ENCODE data around the gene SLC38A1. TPM values are rescaled to one million over a fixed set of nuclear protein-coding genes. Genes with fewer than 3 reads are reported as not detected.

Gene SLC38A1
- total RNA-seq, 2 experiments from 2014 or later: 114 to 163 TPM

GRCh38 chr12:46219132-46219876 is 49.5 kb downstream of the SLC38A1 start:
- H3K27ac ChIP-seq (ENCODE audit: low read depth, low read length, poor library complexity, severe bottlenecking): peak overlapping the region; percentile 91
- peaks cover 64% of the 10 kb centered on the region for H3K79me2 ChIP-seq (ENCODE audit: insufficient read depth, low read depth, low read length)
- H2AFZ ChIP-seq (ENCODE audit: low read length): no peak overlapping the region
- no peaks in the 10 kb centered on the region for H3K9me2 ChIP-seq (ENCODE audit: insufficient read depth, low read length)
- POLR2A ChIA-PET: interaction anchor here (6.1 kb wide), 1 partner anchor 16 kb away, joined by 39 read pairs; no protein-coding TSS in a partner anchor
- H3K4me3 ChIP-seq (ENCODE audit: low read depth, low read length, poor library complexity, severe bottlenecking): peak overlapping the region; percentile 7
- H3K9me3 ChIP-seq (ENCODE audit: low read length): no peaks in the 10 kb centered on the region
- H3K4me2 ChIP-seq (ENCODE audit: low read length): peak overlapping the region; percentile 83
- H3K4me1 ChIP-seq (ENCODE audit: insufficient read depth, low read length, poor library complexity, severe bottlenecking): peaks cover 75% of the 10 kb centered on the region
- peaks cover 96% of the 10 kb centered on the region for H3K36me3 ChIP-seq (ENCODE audit: insufficient read depth, low read length)
- TF ChIP-seq, protein P1, sequence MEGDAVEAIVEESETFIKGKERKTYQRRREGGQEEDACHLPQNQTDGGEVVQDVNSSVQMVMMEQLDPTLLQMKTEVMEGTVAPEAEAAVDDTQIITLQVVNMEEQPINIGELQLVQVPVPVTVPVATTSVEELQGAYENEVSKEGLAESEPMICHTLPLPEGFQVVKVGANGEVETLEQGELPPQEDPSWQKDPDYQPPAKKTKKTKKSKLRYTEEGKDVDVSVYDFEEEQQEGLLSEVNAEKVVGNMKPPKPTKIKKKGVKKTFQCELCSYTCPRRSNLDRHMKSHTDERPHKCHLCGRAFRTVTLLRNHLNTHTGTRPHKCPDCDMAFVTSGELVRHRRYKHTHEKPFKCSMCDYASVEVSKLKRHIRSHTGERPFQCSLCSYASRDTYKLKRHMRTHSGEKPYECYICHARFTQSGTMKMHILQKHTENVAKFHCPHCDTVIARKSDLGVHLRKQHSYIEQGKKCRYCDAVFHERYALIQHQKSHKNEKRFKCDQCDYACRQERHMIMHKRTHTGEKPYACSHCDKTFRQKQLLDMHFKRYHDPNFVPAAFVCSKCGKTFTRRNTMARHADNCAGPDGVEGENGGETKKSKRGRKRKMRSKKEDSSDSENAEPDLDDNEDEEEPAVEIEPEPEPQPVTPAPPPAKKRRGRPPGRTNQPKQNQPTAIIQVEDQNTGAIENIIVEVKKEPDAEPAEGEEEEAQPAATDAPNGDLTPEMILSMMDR (conservative IDR thresholded peaks at IDR 0.05; ENCODE audit: low read length): no peak
- TF ChIP-seq EZH2phosphoT487 (IDR thresholded peaks at IDR 0.05; ENCODE audit: borderline replicate concordance, low read depth, low read length): no peak
- no peak for DNase-seq (ENCODE audit: low spot score)
- intact Hi-C loops (cut with micrococcal nuclease; ENCODE audit: unreplicated experiment): loop anchor here (2.0 kb wide), 2 partner anchors 49 to 109 kb away; partner anchors contain the start of gene SLC38A1
- peaks cover 11% of the 10 kb centered on the region; the same call in 1 of the 2 replicates for H4K20me1 ChIP-seq (ENCODE audit: insufficient read depth, low read length)
- BruUV-seq (replicated peaks): no TSS peak
- CTCF ChIA-PET (ENCODE audit: unreplicated experiment): no interaction called here

GRCh38 chr12:46218322-46219095 is 50.3 kb downstream of the SLC38A1 start:
- Histone ChIP-seq H2AFZ (ENCODE audit: low read length) (no peak overlapping the region), H3K9me3 (ENCODE audit: low read length) (no peaks in the 10 kb centered on the region), H3K36me3 (ENCODE audit: insufficient read depth, low read length) (peaks cover 96% of the 10 kb centered on the region), H3K79me2 (ENCODE audit: insufficient read depth, low read depth, low read length) (peaks cover 65% of the 10 kb centered on the region), H3K4me2 (ENCODE audit: low read length) (peak overlapping the region; percentile 83), H3K9me2 (ENCODE audit: insufficient read depth, low read length) (no peaks in the 10 kb centered on the region), H4K20me1 (ENCODE audit: insufficient read depth, low read length) (peaks cover 11% of the 10 kb centered on the region; the same call in 1 of the 2 replicates), H3K27ac (ENCODE audit: low read depth, low read length, poor library complexity, severe bottlenecking) (peak overlapping the region; percentile 91), H3K4me3 (ENCODE audit: low read depth, low read length, poor library complexity, severe bottlenecking) (peak overlapping the region; percentile 50), H3K4me1 (ENCODE audit: insufficient read depth, low read length, poor library complexity, severe bottlenecking) (peaks cover 75% of the 10 kb centered on the region)
- POLR2A ChIA-PET: interaction anchor here (1.1 to 6.1 kb wide), 8 partner anchors 9 to 52 kb away, joined by 3 to 39 read pairs (median 7); partner anchors contain the start of gene SLC38A1
- TF ChIP-seq EZH2phosphoT487 (IDR thresholded peaks at IDR 0.05; ENCODE audit: borderline replicate concordance, low read depth, low read length): no peak
- TF ChIP-seq, protein P1 (conservative IDR thresholded peaks at IDR 0.05; ENCODE audit: low read length): no peak
- intact Hi-C loops (cut with micrococcal nuclease; ENCODE audit: unreplicated experiment): loop anchor here (2.0 kb wide), 2 partner anchors 50 to 108 kb away; partner anchors contain the start of gene SLC38A1
- CTCF ChIA-PET (ENCODE audit: unreplicated experiment): no interaction called here
- no TSS peak for BruUV-seq (replicated peaks)
- peak; percentile 14 for DNase-seq (ENCODE audit: low spot score)

Measured in OCI-LY7 (cell line).